B cell (primary cell): Measurements from ENCODE around the gene C16orf46. TPM values are rescaled to one million over a fixed set of nuclear protein-coding genes. Genes with fewer than 3 reads are reported as not detected.

ENCODE experiments used
- ATAC-seq: fragments of 200-7000 bp; cut with Tn5 transposase; one replicate; pipeline ENCODE4 v1.10.0; 2021; ENCODE audit warnings: low read depth, mild to moderate bottlenecking, moderate number of reproducible peaks, moderate library complexity
- CTCF ChIA-PET: fragments of 350-600 bp; sonication (Branson Sonifier 250); formaldehyde crosslinking; loops from one replicate; lab custom pipeline; 2021; ENCODE audit warnings: antibody characterized with exemption, inconsistent platforms; lab: Charles Lee
- POLR2A ChIA-PET: fragments of 350-600 bp; sonication (Branson Sonifier 250); formaldehyde crosslinking; loops from one replicate; lab custom pipeline; 2021; ENCODE audit warnings: antibody characterized with exemption; lab: Charles Lee
- DNase-seq: peaks from one replicate; pipeline ENCODE4 v3.0.0; 2013
- H2AFZ ChIP-seq: 2 replicates; pipeline ENCODE4 v1.6.1; 2012; ENCODE audit warnings: mild to moderate bottlenecking, low read depth, low read length; ENCODE audit not compliant: insufficient read depth, poor library complexity, severe bottlenecking
- H3K27ac ChIP-seq, 2 donors: 1 replicate in 1 of 2; 2 replicates in 1 of 2; pipeline ENCODE4 v1.5.1; 2012 to 2013; ENCODE audit warnings: low read length in 2 of 2, mild to moderate bottlenecking in 2 of 2, moderate library complexity in 1 of 2
- H3K27me3 ChIP-seq, 4 experiments: fragments of 200-600 bp in 1 of 4; sonication (generic) in 1 of 4; replicated peaks in 1 of 4; 1 replicate in 2 of 4; 2 replicates in 2 of 4; pipeline versions ENCODE4 v1.6.1 to v1.7.0; 2013 to 2016; ENCODE audit warnings: low read length in 3 of 4, mild to moderate bottlenecking in 2 of 4, mixed read lengths in 1 of 4, moderate library complexity in 1 of 4; ENCODE audit not compliant: insufficient read depth in 4 of 4, control insufficient read depth in 3 of 4; ENCODE audit errors: control extremely low read depth in 1 of 4
- H3K36me3 ChIP-seq, 2 experiments: replicated peaks in 1 of 2; 1 replicate in 1 of 2; 2 replicates in 1 of 2; pipeline versions ENCODE4 v1.6.1 to v1.7.1; 2013; ENCODE audit warnings: low read length in 1 of 2; ENCODE audit not compliant: insufficient read depth in 2 of 2, control insufficient read depth in 1 of 2; ENCODE audit errors: control extremely low read depth in 1 of 2, extremely low read depth in 1 of 2
- H3K4me1 ChIP-seq, 2 donors: fragments of 200-600 bp in 1 of 2; sonication (generic) in 1 of 2; 1 replicate in 1 of 2; 2 replicates in 1 of 2; pipeline versions ENCODE4 v1.5.1 to v1.6.1; 2013 to 2017; ENCODE audit warnings: low read length in 2 of 2; ENCODE audit not compliant: control insufficient read depth in 2 of 2, insufficient read depth in 2 of 2
- H3K4me2 ChIP-seq: replicated peaks from 2 replicates; pipeline ENCODE3; 2012; ENCODE audit warnings: mild to moderate bottlenecking, low read depth, low read length; ENCODE audit not compliant: poor library complexity, severe bottlenecking
- H3K4me3 ChIP-seq, 5 experiments: fragments of 200-600 bp in 1 of 5; sonication (generic) in 1 of 5; 1 replicate in 3 of 5; 2 replicates in 2 of 5; pipeline versions ENCODE4 v1.5.1 to v1.7.0; 2011 to 2016; ENCODE audit warnings: low read length in 4 of 5, mild to moderate bottlenecking in 4 of 5, low read depth in 2 of 5, control low read depth in 1 of 5, moderate library complexity in 1 of 5; ENCODE audit not compliant: insufficient read depth in 1 of 5; ENCODE audit errors: control extremely low read depth in 1 of 5, extremely low read depth in 1 of 5
- H3K79me2 ChIP-seq: fragments of 200-600 bp; sonication (generic); one replicate; pipeline ENCODE4 v1.6.0; 2016; ENCODE audit warnings: low read length; ENCODE audit not compliant: control insufficient read depth, insufficient read depth
- H3K9ac ChIP-seq: fragments of 200-600 bp; sonication (generic); 2 replicates; pipeline ENCODE4 v1.6.1; 2017; ENCODE audit warnings: mild to moderate bottlenecking, low read length, moderate library complexity
- H3K9me3 ChIP-seq, 3 donors: one replicate each; pipeline versions ENCODE4 v1.6.1 to v1.7.1; 2013; ENCODE audit warnings: low read length in 2 of 3; ENCODE audit not compliant: control insufficient read depth in 2 of 3, insufficient read depth in 1 of 3; ENCODE audit errors: control extremely low read depth in 1 of 3
- H4K20me1 ChIP-seq: 2 replicates; pipeline ENCODE4 v1.6.0; 2012; ENCODE audit warnings: mild to moderate bottlenecking, low read length; ENCODE audit not compliant: insufficient read depth, control insufficient read depth, poor library complexity, severe bottlenecking
- H3K27ac Mint-ChIP-seq: one replicate; pipeline ENCODE4 v1.8.0; 2021; ENCODE audit warnings: mixed read lengths
- H3K27me3 Mint-ChIP-seq: one replicate; pipeline ENCODE4 v1.8.0; 2021; ENCODE audit warnings: mixed read lengths
- H3K4me1 Mint-ChIP-seq: one replicate; pipeline ENCODE4 v1.8.0; 2021; ENCODE audit warnings: mixed read lengths
- H3K4me3 Mint-ChIP-seq: one replicate; pipeline ENCODE4 v1.8.0; 2021; ENCODE audit warnings: mixed read lengths
- H3K9me3 Mint-ChIP-seq: one replicate; pipeline ENCODE4 v1.8.0; 2022; ENCODE audit warnings: mixed read lengths; ENCODE audit not compliant: insufficient read depth
- EZH2 ChIP-seq: IDR thresholded peaks from 2 replicates; pipeline ENCODE4 v1.6.1; 2012; ENCODE audit warnings: borderline replicate concordance, low read depth, mild to moderate bottlenecking, moderate library complexity, low read length; ENCODE audit not compliant: insufficient read depth, poor library complexity, severe bottlenecking
- WGBS: methylation state at CpG from one replicate; pipeline ENCODE4 v1.1.5; 2013; ENCODE audit warnings: missing lambda C conversion rate; ENCODE audit not compliant: insufficient coverage; 5-methylcytosine and 5-hydroxymethylcytosine counted together
- intact Hi-C: fragments of 100-400 bp; cut with micrococcal nuclease; formaldehyde crosslinking; loops from one replicate; pipeline ENCODE4 v1.10.0; 2022
- polyA plus RNA-seq: library from polyadenylated mRNA; depleted of rRNA; stranded (reverse); fragments of >200 nt; gene quantifications from 2 replicates; pipeline ENCODE4 v1.2.3, GENCODE V29; 2012
- total RNA-seq, 2 donors: library from RNA; stranded (reverse); fragments of 120-200 nt in 1 of 2; gene quantifications; 1 replicate in 1 of 2; 2 replicates in 1 of 2; pipeline versions ENCODE4 v1.2.3 to v1.2.4, GENCODE V29; 2013 to 2022
- TF ChIP-seq, protein P1 (sequence below): fragments of 200-600 bp; IDR thresholded peaks from one replicate; pipeline ENCODE4 v1.8.0; 2022; ENCODE audit warnings: antibody characterized with exemption, mild to moderate bottlenecking

C16orf46 gene
- total and polyA plus RNA-seq, 2 donors (not counting 1 experiment from before 2014, with no cell fraction given), result 0.28 TPM; not detected in 1

DNA sequence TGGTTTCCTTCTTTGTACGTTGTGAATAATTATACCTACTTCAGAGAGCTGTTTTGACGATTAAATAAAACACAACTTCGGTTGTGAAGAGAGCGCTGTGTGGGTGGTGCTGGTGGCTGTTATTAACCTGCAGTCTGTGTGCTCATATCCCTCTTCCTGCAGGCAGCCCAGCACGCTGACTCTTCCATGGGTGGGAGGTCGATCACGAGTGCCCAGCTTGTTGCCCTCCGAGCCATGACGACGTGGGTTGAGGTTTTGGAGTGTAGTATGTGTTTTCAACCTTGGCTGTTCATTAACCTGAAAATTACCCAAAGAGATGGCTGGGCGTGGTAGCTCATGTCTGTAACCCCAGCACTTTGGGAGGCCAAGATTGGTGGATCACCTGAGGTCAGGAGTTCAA, 30.5 kb upstream of the C16orf46 start:
- Histone ChIP-seq H3K9me3 (no peaks in the 10 kb centered on the region), H4K20me1 (no peaks in the 10 kb centered on the region), H3K27me3 (peaks cover 0 to 3% (median 0%) of the 10 kb centered on the region in 4 experiments), H3K4me3 (no peak overlapping the region), H3K4me1 (no peaks in the 10 kb centered on the region), H3K27ac (no peak overlapping the region), H3K9ac (no peak overlapping the region), H3K79me2 (no peaks in the 10 kb centered on the region), H3K4me2 (no peak overlapping the region), H3K36me3 (no peaks in the 10 kb centered on the region), H2AFZ (no peak overlapping the region)
- Mint-ChIP-seq H3K4me1 (no peaks in the 10 kb centered on the region), H3K4me3 (no peak overlapping the region), H3K9me3 (no peaks in the 10 kb centered on the region), H3K27ac (no peak overlapping the region), H3K27me3 (peaks cover 17% of the 10 kb centered on the region)
- intact Hi-C loops, result no loop called here
- 77% methylated on average over 6 of the region's 11 CpGs for WGBS
- DNase-seq (no peak), ATAC-seq (no peak)
- TF ChIP-seq EZH2, result no peak
- TF ChIP-seq, protein P1, sequence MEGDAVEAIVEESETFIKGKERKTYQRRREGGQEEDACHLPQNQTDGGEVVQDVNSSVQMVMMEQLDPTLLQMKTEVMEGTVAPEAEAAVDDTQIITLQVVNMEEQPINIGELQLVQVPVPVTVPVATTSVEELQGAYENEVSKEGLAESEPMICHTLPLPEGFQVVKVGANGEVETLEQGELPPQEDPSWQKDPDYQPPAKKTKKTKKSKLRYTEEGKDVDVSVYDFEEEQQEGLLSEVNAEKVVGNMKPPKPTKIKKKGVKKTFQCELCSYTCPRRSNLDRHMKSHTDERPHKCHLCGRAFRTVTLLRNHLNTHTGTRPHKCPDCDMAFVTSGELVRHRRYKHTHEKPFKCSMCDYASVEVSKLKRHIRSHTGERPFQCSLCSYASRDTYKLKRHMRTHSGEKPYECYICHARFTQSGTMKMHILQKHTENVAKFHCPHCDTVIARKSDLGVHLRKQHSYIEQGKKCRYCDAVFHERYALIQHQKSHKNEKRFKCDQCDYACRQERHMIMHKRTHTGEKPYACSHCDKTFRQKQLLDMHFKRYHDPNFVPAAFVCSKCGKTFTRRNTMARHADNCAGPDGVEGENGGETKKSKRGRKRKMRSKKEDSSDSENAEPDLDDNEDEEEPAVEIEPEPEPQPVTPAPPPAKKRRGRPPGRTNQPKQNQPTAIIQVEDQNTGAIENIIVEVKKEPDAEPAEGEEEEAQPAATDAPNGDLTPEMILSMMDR, result no peak
- ChIA-PET CTCF (no interaction called here), POLR2A (no interaction called here)

DNA sequence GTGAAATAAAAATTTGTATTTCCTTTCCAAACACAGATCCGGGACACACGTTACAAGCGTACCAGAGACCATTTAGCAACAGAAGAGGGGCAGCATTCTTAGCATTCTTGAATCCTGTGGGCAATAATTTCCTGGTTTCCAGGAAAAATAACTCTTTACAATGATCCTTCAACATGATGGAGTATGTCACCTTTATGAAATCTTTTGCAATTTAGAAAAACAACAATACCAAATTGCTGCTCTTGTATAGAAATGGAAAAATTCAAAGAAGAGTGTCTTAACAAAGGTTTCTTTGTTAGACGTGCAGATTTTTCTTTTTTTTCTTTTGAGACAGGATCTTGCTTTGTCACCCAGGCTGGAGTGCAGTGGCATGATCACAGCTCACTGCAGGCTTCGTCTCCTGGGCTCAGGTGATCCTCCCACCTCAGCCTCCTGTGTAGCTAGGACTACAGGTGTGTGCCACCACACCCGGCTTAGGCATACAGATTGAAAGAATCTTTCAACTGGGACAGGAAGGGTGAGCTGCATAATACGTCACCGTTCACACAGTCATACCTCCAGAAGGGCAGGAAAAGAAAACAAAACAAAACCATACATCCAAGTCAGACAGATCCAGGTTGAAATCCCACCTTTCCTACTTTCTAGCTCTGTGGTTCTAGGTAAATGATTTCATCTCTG, 29.9 kb upstream of the C16orf46 start:
- Histone ChIP-seq H3K9ac (no peak overlapping the region), H3K4me1 (no peaks in the 10 kb centered on the region), H3K4me3 (no peak overlapping the region), H3K4me2 (no peak overlapping the region), H3K36me3 (no peaks in the 10 kb centered on the region), H4K20me1 (no peaks in the 10 kb centered on the region), H3K79me2 (no peaks in the 10 kb centered on the region), H3K27ac (no peak overlapping the region), H3K27me3 (peaks cover 0 to 3% (median 0%) of the 10 kb centered on the region in 4 experiments), H3K9me3 (no peaks in the 10 kb centered on the region), H2AFZ (no peak overlapping the region)
- Mint-ChIP-seq H3K27me3 (peaks cover 12% of the 10 kb centered on the region), H3K9me3 (no peaks in the 10 kb centered on the region), H3K4me1 (no peaks in the 10 kb centered on the region), H3K4me3 (no peak overlapping the region), H3K27ac (no peak overlapping the region)
- ChIA-PET CTCF (no interaction called here), POLR2A (no interaction called here)
- WGBS, result 54% methylated on average over 4 of the region's 8 CpGs
- DNase-seq (no peak), ATAC-seq (no peak)
- intact Hi-C loops, result no loop called here
- TF ChIP-seq, protein P1, result no peak
- no peak for TF ChIP-seq EZH2
